Common myeloid progenitor, CD34-positive (primary cell): ENCODE measurements around the gene WRAP73.
"Not testable (repeated sequence)": the region's sequence is repeated elsewhere in the genome, so short reads cannot be mapped to it uniquely, and the experiment has no call there.

Source experiments
- CTCF ChIA-PET: fragments of 350-600 bp; sonication (Branson Sonifier 250); formaldehyde crosslinking; loops from one replicate; lab custom pipeline; 2021; ENCODE audit warnings: antibody characterized with exemption; lab: Charles Lee
- POLR2A ChIA-PET: fragments of 350-600 bp; sonication (Branson Sonifier 250); formaldehyde crosslinking; loops from one replicate; lab custom pipeline; 2021; ENCODE audit warnings: antibody characterized with exemption; lab: Charles Lee
- DNase-seq, 3 donors: peaks; one replicate each; pipeline versions ENCODE4 v3.0.0 to v3.0.0-alpha.2; 2013
- H3K27ac ChIP-seq, 2 experiments: 1 replicate in 1 of 2; 2 replicates in 1 of 2; pipeline ENCODE4 v1.7.0; 2013; ENCODE audit warnings: inconsistent platforms in 2 of 2, low read length in 2 of 2, mild to moderate bottlenecking in 2 of 2, low read depth in 1 of 2, moderate library complexity in 1 of 2; ENCODE audit not compliant: severe bottlenecking in 2 of 2, insufficient read depth in 1 of 2, poor library complexity in 1 of 2
- H3K27me3 ChIP-seq, 5 experiments: replicated peaks in 2 of 5; 1 replicate in 3 of 5; 2 replicates in 2 of 5; pipeline versions ENCODE4 v1.6.1 to v1.7.0; 2013; ENCODE audit warnings: low read length in 4 of 5, mild to moderate bottlenecking in 2 of 5, moderate library complexity in 2 of 5, inconsistent platforms in 1 of 5; ENCODE audit not compliant: insufficient read depth in 5 of 5, control insufficient read depth in 4 of 5
- H3K36me3 ChIP-seq, 4 experiments: 1 replicate in 2 of 4; 2 replicates in 2 of 4; pipeline versions ENCODE4 v1.6.1 to v1.7.0; 2013; ENCODE audit warnings: low read length in 3 of 4, control low read depth in 1 of 4, mild to moderate bottlenecking in 1 of 4; ENCODE audit not compliant: control insufficient read depth in 4 of 4, insufficient read depth in 4 of 4
- H3K4me1 ChIP-seq, 4 experiments: 1 replicate in 3 of 4; 2 replicates in 1 of 4; pipeline versions ENCODE4 v1.6.1 to v1.7.1; 2013; ENCODE audit warnings: low read length in 3 of 4, mild to moderate bottlenecking in 3 of 4, control low read depth in 1 of 4, inconsistent platforms in 1 of 4, moderate library complexity in 1 of 4; ENCODE audit not compliant: control insufficient read depth in 4 of 4, insufficient read depth in 4 of 4; ENCODE audit errors: control extremely low read depth in 1 of 4
- H3K4me3 ChIP-seq, 7 experiments: 1 replicate in 4 of 7; 2 replicates in 3 of 7; pipeline versions ENCODE4 v1.5.1 to v1.7.0; 2013; ENCODE audit warnings: mild to moderate bottlenecking in 7 of 7, low read length in 6 of 7, moderate library complexity in 6 of 7, inconsistent platforms in 2 of 7, low read depth in 2 of 7, control low read depth in 1 of 7; ENCODE audit not compliant: insufficient read depth in 4 of 7, control insufficient read depth in 1 of 7; ENCODE audit errors: extremely low read depth in 1 of 7
- H3K9me3 ChIP-seq, 5 experiments: 1 replicate in 4 of 5; 2 replicates in 1 of 5; pipeline versions ENCODE4 v1.6.1 to v1.7.1; 2013; ENCODE audit warnings: low read length in 4 of 5, mild to moderate bottlenecking in 2 of 5, inconsistent platforms in 1 of 5, low read depth in 1 of 5, moderate library complexity in 1 of 5; ENCODE audit not compliant: control insufficient read depth in 4 of 5, insufficient read depth in 2 of 5; ENCODE audit errors: control extremely low read depth in 1 of 5
- WGBS: methylation state at CpG from one replicate; pipeline ENCODE4 v1.1.5; 2013; ENCODE audit not compliant: insufficient coverage; 5-methylcytosine and 5-hydroxymethylcytosine counted together

WRAP73 gene

DNA sequence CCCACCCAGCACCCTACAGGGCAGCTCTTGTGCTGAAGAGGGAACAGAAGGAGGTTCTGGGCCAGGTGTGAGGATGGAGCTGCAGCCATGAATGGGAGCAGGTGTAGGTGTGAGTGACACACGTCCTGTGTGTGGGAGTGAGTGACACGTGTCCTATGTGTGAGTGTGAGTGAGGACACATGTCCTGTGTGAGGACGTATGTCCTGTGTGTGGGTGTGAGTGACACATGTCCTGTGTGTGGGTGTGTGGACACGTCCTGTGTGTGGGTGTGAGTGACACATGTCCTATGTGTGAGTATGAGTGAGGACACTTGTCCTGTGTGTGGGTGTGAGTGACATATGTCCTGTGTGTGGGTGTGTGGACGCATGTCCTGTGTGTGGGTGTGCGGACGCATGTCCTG lies 65.0 kb downstream of the WRAP73 start:
- Histone ChIP-seq H3K4me3 (no peak overlapping the region), H3K27me3 (no peaks in the 10 kb centered on the region), H3K27ac (no peak overlapping the region), H3K4me1 (peaks cover 0 to 3% (median 0%) of the 10 kb centered on the region in 4 experiments), H3K36me3 (peaks cover 0 to 19% (median 8%) of the 10 kb centered on the region in 4 experiments), H3K9me3 (peaks cover 0 to 3% (median 0%) of the 10 kb centered on the region in 5 experiments)
- 94% methylated on average over 7 of the region's 7 CpGs for WGBS
- ChIA-PET POLR2A (no interaction called here), CTCF (interaction anchor here (0.6 to 1.1 kb wide), 2 partner anchors 30 to 31 kb away, joined by 3 to 7 read pairs; no protein-coding TSS in a partner anchor)
- DNase-seq, result no peak

DNA sequence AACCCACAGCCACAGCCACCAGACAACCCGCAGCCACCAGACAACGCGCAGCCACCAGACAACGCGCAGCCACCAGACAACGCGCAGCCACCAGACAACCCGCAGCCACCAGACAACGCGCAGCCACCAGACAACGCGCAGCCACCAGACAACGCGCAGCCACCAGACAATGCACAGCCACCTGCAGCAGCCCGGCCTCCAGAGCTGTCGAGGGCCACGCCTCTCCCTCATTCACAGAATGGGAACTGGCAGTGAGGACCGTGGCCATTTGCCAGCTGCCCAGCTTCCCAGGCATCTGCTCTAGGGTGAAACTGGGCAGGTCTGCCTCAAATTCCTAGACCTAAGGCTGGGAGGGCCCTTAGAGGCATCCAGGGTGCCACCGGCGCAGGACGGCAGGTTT lies 66.2 kb downstream of the WRAP73 start:
- H3K4me1 ChIP-seq, H3K27me3 ChIP-seq, DNase-seq, H3K4me3 ChIP-seq, H3K27ac ChIP-seq, H3K9me3 ChIP-seq, POLR2A ChIA-PET: not testable (repeated sequence)
- WGBS, result 82% methylated on average over 11 of the region's 21 CpGs
- peaks cover 3 to 23% (median 14%) of the 10 kb centered on the region in 4 experiments for H3K36me3 ChIP-seq
- CTCF ChIA-PET, result interaction anchor here (1.1 kb wide), 1 partner anchor 31 kb away, joined by 7 read pairs; no protein-coding TSS in a partner anchor

- ChIA-PET CTCF (interaction anchor here (0.6 kb wide), 1 partner anchor 91 kb away, joined by 3 read pairs; no protein-coding TSS in a partner anchor), POLR2A (no interaction called here)
- DNase-seq, result no peak
- Histone ChIP-seq H3K36me3 (peaks cover 5 to 24% (median 17%) of the 10 kb centered on the region in 4 experiments), H3K4me3 (no peak overlapping the region), H3K9me3 (peaks cover 0 to 3% (median 0%) of the 10 kb centered on the region in 5 experiments), H3K4me1 (no peaks in the 10 kb centered on the region), H3K27me3 (no peaks in the 10 kb centered on the region), H3K27ac (no peak overlapping the region)
- WGBS, result 89% methylated on average over 14 of the region's 16 CpGs
Observed at GRCh38 chr1:3581296-3582036, 68.4 kb downstream of the WRAP73 start.
